Measurements from ENCODE around the gene G3BP1. TPM values are rescaled to one million over a fixed set of nuclear protein-coding genes. Genes with fewer than 3 reads are reported as not detected.

G3BP1 gene
- polyA plus RNA-seq, 3 donors: 10.6 to 60.6 (median 58.8) TPM

Other genes starting within 250 kb of the G3BP1 start
- not detected for gene FAT2, start 180.6 kb upstream of the G3BP1 start, polyA plus RNA-seq
- 10 to 100 TPM in 2 of 3 donors, 1 to 10 TPM in 1; 3.0 to 19.7 (median 10.7) TPM for gene SPARC, start 85.0 kb upstream of the G3BP1 start, polyA plus RNA-seq
- 100 to 1,000 TPM in 2 of 3 donors, 10 to 100 TPM in 1; 89.9 to 149 (median 148) TPM for gene ATOX1, start 13.3 kb upstream of the G3BP1 start, polyA plus RNA-seq
- gene GLRA1, start 152.9 kb downstream of the G3BP1 start, polyA plus RNA-seq: not detected

Data from CD14-positive monocyte (primary cell).